HG03025 (cell line): ENCODE data around the gene SLC7A1.
A peak's percentile ranks its signal among the peaks of the same experiment; 100 is the strongest.

Experiments
- ATAC-seq: cut with Tn5 transposase; IDR thresholded peaks from one replicate; pipeline ENCODE4 v1.9.1; 2021; ENCODE audit warnings: mild to moderate bottlenecking, moderate library complexity; ENCODE audit not compliant: unreplicated experiment, low FRiP score

The SLC7A1 gene

DNA sequence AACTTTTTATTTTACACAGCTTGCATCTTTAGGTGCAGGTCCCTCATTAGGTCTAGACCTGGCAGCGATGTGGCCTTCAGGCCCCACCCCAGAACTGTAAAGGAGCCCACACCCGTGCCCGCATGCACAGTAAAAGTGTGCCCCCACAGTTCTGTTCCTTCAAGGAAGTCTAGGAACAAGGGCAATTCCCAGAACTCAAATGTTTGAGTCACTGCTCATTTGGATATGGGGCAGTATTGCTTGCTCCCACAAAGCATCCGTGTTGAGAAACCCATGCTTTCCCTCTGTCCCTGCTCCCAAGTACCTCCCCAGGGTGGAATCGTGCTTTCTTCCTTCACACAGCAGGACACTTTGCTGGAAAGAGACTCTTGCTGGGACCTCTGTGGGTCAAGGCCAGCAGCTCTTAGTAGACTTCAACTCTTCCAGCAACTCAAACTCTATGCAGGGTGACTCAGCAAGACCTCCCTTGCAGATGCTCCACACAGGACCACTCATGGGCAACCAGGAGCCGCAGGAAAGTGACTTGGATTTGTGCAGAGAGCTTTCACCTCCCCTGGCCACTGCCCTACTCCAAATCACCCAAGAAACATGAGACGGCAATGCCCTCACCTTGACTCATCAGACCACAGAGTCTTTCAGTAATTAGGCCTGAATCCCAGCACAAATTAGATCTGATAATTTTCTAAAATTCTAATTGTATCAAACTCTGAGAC lies 12.3 kb downstream of the SLC7A1 start:
- ATAC-seq, result no peak

DNA sequence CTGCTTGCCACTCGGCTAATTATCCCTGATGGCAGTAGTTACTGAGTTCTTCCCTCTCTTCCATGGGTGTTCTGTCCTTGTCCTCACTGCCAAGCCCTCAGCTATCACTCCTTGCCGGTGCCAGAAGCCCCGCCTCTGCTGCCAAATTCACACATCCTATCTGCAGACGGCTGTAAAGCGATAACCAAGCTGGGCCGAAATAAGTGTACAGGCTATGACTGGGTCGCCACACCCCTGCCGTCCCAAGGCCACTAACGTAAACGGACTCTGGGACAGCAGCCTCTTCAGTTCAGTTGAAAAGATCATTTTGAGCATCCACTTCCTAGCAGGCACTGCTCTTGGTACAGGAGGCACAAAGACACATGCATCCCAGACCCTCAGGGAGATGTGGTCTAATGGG lies 13.3 kb downstream of the SLC7A1 start:
- no peak for ATAC-seq

DNA sequence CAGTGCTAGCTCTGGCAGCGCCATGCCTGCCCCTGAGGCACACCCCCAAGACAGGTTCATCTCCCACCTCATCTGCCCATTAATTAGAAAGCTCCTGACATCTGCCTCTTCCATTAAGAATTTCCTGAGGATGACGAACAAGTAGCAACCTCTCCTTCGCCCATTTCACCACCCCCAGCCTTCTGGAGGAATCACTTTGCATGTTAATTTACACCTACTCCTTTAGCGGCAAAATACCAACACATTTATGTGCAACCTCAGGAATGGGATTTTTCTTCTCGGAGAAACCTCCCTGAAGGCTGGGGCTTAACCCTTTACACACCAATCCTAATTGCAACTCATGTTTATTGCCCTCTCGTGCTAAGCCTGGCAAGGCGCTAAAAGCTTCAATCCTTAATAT lies 13.8 kb downstream of the SLC7A1 start:
- ATAC-seq, result no peak

DNA sequence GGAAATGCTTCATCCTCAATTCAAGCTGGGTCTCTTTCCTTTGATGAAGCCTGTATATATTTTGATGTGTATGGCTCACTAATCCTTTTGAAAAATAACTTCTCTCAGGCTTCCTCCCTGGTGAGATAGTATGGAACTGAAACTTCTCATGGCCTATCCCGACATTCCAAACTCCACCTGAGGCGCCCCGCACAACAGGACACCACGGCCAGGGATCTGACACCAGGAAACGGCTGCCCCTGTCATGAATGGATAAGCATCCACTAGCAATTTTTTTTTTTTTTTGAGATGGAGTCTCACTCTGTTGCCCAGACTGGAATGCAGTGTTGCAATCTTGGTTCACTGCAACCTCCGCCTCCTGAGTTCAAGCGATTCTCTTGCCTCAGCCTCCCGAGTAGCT lies 16.4 kb downstream of the SLC7A1 start:
- ATAC-seq, result no peak

DNA sequence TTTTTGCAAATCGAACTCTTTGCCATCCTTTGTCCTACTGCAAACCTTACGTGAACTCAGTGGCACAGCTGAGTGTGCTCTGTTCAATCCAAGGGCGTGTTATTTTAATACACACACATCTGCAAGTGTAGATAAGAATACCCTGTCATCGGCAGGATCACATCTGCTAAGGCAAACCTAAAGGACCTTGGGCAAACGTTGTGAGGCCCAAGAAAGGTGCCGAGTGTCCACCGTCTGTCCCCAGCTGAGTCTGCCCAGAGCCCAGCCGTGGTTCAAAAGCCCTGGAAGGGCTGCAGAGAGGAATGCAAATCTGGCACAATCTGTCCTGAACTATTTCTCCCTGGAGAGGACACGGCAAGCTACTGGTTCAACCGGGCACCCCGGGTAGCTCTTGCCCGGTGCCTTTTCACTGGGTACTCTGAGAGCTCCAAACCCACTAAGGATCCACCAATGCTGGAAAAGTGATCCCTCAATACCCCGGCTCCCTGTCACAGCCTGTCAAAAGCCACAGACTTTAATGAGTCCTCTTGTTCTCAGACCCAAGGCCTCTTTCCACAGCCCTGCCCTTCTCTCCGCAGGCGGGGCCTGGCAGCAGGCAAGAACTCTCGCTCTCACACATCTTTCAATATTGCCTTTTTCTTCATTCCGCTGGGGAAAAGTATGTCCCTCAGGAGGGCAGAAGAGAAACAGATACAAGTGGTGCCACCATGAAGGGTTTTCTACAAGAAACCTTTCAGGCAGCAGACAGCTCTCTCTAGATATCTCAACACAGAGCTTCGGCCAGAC lies 17.0 kb downstream of the SLC7A1 start:
- ATAC-seq, result no peak

DNA sequence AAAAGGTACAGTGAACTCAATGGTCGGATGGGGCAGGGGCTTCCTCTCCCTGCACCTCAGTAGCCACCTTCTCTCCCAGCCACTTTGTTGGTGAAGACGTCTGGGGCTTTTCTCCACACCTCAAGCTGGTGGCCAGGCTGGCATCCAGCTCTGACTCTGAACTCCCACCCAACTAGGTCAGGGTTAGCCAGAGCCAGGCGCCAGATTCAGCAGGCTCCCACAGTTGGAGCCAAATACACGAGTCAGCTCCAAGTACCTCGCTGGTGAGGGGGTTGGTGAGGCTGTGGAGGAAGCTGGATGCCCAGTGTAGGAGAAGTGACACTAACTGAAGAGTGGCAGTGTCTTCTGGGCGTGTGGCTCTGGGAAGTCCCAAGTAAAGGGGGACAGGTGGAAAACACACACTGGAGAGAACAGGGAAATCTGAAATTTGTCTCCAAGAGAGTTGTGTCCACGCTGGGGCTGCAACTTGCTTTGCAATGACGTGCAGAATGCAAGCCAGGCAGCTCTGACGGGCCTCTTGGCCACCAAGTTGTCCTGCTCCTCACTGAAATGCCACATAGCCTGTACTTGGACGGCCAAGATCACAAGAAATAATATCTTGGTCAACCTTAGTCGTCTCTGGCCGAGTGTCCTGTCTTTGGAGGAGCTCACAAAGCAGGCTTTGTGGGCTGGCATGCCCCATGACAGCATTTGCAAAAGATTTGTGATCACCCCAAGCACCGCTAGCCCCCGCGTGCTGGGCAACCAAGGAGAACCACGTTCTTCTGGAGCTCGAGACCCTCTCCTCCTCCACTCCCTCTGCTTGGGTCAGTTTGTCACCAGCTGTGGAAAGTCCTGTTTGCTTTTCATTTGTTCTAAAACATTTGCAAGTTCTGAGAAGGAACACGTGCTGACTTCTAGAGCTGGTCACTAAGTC lies 18.1 kb downstream of the SLC7A1 start:
- no peak for ATAC-seq

DNA sequence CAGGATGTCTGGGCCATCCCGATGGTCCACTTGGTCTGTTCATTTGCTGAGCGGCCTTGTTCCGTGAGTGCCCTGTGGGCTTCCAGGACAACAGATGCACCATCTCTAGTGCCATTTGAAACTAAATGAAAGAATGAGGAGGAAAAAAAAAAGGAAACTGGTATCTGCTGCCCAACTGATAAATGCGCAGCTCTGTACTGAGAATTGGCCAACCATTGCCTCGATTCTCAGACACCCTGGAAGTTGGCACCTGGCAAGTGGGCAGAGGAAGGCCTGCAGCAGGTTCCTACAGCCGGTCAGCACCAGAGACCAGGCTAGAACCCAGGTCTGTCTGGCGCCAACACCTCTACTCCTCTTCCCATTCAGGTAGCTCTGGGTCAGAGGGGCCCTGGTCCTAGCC lies 18.9 kb downstream of the SLC7A1 start:
- no peak for ATAC-seq

DNA sequence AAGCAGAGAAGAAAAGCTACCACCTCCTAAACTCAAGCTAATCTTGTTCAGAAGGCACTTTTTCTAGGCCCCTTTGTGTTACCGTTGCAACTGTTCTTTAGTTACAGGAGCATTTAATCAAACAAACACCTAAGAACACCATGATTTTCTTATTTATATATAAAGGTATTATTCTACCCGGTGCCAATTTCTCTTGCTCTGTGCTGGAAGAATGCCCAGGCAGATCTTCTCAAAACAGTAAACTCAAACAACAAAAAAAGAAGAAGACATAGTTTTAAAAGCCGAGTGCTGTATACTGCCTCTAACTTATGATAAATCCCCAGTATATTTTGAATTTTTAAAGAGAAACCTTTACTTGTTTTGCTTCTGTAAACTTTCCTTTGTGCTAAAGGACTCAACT lies 20.4 kb downstream of the SLC7A1 start:
- no peak for ATAC-seq

DNA sequence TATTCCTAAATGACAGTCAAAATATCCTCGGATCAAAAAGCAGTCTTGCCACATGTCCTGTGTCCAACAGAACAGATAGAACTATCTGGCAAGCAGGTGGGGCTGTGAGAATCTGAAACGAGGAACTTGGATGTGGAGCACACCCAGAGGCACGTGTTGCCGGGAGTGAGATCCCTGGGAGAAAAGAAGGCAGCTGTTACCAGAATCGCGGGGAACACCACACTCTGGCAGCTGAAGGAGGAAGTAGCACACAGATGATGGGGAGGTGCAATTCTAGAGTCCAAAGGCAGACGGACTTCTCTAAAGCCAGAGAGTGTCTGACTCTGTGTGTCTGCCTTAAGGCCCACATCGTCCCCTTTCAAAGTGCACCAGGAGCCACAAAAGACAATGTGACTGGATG lies 22.3 kb downstream of the SLC7A1 start:
- peak; percentile 66 for ATAC-seq

DNA sequence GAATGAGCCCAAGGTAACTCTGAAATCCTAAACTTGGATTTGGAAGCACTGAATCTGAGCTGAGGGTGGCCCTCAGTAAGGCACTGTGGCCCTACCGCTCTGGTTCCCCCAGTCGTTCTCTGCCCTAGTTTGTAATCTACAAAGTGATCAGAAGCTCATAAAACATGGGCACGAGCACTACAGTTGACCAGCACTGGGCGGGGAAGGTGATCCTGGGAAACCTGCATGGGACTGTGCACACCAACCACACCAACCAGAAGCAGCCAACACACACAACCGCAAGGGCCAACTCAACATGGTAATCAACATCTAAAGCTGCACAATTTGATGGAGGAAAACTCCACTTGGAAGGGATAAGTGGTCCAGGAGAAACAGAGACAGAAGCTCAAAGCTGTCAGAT lies 22.9 kb downstream of the SLC7A1 start:
- no peak for ATAC-seq

DNA sequence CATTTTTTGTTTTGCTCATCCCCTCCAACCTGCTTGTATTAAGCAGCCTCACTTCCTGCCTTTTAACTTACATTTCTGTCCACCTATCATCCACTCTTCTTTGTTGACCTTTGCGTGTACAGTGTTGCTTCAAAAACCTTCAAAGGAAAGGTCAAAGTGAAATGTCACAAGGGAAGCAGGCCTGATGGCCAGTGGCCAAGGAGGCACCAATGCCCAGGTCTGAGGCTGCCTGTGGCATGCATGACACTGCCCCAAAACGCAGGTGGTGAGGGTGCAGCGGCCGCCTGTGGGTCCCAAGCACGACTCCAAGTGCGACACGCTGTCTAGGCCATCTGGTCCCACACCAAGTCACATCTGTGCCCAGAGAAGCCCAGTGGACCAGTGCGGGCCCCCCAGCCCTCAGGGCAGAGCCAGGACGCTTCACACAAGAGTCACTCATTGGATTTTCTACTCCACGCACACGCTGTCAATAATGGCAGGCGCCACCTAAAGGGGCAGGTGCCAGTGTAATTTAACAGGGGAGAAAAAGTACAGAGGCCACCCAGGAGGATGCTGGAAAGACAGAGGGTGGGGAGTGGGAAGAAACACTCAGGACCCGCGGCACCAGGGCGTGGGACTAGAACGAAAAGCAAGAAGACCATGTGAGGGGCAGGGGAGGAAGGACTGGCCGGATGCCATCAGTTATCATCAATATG lies 23.5 kb downstream of the SLC7A1 start:
- no peak for ATAC-seq

DNA sequence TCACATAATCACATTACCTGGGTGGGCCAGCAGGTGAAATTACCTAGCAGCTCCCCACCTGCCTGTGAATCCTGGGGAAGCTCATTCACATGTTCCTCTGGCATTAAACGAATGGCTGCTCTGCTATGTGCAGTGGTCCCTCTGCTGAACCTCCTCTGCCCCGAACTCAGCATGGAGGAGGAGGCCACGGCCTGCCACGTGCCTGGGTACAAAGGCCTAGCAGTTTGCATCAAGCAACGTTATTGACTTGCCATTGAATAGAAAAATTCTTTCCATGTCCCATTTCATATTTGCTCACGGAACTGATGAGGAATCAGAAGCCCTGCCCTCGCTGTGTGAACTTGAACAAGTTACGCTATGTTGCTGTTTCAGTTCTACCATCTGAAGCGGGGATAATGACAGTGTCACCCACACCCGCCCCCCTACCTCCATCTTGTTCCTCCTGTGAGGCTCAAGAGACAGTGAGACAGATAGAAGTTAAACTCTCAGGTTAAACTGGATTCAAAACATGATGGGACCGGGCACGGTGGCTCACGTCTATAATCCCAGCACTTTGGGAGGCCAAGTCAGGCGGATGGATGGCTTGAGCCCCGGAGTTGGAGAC lies 25.3 kb downstream of the SLC7A1 start:
- ATAC-seq, result no peak

DNA sequence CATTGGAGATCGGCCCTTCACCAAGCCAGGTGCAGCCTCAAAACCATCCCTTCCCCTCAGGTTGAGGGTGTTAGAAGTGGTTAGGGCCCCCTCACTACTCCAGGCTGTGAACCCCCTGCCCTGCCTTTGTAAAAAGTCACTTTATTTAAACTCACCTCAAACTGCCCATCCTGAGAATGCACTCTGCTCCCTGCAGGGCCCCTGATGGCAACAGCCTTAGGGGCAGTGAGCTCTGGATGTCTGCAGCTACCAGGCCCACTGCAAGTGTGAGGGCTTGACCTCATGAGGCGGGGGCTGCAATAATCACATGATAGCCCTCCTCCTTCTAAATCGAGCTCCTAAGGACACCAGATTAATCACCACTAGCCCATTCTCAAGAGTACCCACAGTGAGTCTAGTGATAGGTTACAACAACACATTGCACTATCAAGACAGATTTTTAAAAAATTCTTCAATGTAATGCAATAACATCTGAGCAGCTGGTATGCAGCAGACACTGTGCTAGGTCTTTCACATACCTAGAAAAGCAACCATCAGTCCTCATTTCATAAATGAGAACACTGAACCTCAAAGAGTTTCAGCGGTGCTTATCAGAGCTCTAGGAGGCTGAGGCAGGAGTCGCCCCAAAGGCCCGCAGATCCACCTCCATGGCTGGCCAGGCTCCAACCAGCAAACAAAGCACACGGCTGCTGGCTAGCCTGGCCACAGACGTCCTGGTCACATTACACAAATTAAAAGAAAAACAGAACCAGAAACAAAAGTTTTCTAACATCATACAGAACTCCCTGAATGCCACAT lies 26.0 kb downstream of the SLC7A1 start:
- ATAC-seq, result no peak

DNA sequence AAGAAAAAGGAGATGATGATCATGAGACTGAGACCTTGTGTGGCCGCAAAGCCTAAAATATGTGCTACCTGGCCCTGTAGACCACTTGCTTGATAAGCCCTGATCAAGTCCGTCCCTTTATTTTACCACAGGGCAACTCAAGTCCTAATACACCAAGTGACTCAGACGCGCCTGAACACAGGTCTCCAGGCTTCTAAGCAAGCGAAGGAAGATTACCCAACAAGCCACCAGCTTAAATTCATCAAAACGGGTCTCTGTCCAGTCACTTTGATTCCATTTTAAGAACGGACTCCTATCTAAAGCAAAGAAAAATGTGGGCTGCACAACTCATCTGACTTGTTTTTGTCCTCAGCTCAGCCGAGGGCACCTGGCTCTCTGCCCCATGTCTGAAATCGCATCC lies 26.8 kb downstream of the SLC7A1 start:
- ATAC-seq, result no peak

DNA sequence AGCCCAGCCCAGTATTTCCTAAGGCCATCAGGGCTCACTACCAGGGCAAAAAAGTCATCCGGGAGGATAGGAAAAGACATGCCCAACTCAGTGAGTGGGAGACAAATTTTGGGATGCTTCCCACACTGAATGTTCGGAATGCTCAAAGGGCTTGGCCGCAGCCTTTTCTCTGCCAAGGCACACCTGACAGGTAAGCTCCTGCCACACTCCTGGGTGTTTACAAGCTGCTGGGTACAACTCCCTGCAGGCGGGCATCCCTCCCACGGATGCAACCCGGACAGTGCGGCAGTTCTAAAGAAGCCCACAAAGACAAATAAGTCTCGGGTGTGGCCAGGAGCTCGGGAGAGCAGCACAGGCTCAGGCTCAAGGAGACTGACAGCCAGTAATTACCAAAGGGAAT lies 28.1 kb downstream of the SLC7A1 start:
- no peak for ATAC-seq

DNA sequence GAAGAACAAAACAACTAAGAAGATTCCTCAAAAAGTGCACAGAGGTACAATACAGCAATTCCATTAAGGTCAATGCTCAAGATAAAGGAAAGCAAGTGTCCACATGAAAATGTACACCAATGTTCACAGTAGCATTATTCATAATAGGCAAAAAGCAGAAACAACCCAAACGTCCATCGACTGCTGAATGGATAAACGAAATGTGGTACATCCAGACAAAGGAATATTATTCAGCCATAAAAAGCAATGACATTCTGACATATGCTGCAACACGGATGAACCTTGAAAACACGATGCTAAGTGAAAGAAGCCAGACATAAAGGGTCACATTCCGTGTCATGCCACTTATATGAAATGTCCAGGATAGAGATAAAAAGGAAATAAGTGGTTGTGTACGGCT lies 29.3 kb downstream of the SLC7A1 start:
- ATAC-seq, result no peak

DNA sequence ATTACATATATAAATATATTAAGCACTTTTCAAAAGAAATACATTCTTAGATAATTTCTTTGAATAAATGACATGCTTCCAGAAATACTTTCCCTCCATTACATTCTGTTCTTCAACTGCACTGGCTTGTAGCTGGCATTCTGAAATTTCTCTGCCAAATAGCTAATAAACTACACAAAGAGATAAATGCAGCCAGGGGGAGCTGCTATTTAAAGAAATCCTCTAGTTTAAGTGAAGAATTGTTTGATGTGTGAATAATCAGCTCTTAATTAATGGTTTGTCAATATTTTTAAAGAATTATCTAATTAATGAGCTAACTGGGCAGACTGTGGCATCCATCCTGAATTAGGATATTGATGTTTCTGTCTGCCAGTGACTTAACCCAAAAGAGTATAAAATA lies 30.7 kb downstream of the SLC7A1 start:
- ATAC-seq, result no peak

DNA sequence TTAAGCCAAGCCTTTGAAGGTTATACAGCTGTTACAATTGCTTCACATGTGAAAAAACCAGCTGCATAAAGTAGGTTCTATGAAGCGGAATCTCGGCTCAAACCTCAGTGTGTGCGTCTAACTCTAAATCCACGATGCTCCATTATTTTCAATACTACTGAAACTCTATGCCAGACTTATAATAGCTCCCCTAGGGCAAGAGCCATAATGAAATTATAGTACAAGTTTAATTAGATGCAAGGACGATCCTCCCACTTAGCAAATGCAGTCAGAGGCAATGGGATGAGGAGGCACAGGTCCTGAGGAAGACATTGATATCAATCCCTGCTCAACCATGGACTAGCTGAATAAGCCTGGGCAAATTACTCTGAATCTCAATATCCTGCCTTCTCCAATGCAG lies 31.1 kb downstream of the SLC7A1 start:
- ATAC-seq, result no peak

DNA sequence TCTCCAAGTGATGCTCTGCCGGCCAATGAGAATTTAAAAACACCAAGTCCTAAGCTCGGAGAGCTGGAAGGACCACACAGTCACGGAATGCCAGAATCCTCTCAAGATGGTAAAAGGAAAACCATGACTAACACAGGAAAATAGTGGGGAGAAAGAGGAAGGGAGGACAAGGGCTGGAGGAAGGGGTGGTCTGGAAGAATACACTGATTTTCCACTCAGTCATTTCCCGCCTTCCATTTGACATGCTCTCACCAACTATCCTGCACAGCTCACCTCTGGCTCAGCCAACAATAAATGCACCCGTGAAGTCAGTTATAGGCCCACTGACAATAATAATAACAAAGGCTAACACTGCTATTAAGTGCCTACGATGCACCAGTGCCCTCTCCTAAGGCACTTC lies 31.5 kb downstream of the SLC7A1 start:
- no peak for ATAC-seq
